ENCODE measurements around the gene IL31RA.
"Not testable (repeated sequence)": the region's sequence is repeated elsewhere in the genome, so short reads cannot be mapped to it uniquely, and the experiment has no call there.

The IL31RA gene

DNA sequence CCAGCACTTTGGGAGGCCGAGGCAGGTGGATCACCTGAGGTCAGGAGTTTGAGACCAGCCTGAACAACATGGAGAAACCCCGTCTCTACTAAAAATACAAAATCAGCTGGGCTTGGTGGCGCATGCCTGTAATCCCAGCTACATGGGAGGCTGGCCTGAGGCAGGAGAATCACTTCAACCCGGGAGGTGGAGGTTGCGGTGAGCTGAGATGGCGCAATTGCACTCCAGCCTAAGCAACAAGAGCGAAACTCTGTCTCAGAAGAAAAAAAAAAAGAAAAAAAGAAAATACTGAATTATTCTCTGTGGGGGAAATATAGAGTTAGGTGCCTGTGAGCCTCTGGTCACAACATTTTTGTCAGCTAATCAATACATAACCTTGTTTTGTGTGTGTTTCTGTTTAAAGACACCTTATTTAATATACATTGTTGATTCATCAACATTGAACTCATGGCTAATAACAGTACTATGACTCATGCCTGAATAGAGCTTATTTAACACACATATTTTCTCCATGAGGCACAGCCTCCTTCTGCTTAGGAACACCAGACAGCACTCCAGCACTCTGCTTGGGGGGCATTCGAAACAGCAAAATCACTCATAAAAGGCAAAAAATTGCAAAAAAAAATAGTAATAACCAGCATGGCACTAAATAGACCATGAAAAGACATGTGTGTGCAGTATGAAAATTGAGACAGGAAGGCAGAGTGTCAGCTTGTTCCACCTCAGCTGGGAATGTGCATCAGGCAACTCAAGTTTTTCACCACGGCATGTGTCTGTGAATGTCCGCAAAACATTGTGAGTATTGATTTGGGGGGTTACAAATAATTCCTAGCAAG is at the start of gene IL31RA:
IL31RA (plus strand) TSS at position 519 of the 836 bp plus-strand sequence; CDS start at position 733, 214 bp downstream.
- DNase-seq (ENCODE audit: low read depth, low spot score) = no peak
- H3K9ac ChIP-seq (ENCODE audit: insufficient read length) = no peak within 1 kb of the TSS
- no peak within 1 kb of the TSS for H3K4me3 ChIP-seq
- TF ChIP-seq POLR2AphosphoS5 (IDR thresholded peaks at IDR 0.05; ENCODE audit: borderline replicate concordance, low read depth, low read length) = no peak
- no peak for TF ChIP-seq EZH2 (IDR thresholded peaks at IDR 0.05)
- no peak for TF ChIP-seq FOXP2 (optimal IDR thresholded peaks at IDR 0.05; ENCODE audit: control extremely low read depth, extremely low read length, insufficient read depth)
- H3K36me3 ChIP-seq (ENCODE audit: insufficient read depth, low read length) = no peaks in the 10 kb centered on the region
- H3K27ac ChIP-seq = no peak within 1 kb of the TSS
- no peaks in the 10 kb centered on the region for H3K9me3 ChIP-seq (ENCODE audit: low read depth, low read length)

DNA sequence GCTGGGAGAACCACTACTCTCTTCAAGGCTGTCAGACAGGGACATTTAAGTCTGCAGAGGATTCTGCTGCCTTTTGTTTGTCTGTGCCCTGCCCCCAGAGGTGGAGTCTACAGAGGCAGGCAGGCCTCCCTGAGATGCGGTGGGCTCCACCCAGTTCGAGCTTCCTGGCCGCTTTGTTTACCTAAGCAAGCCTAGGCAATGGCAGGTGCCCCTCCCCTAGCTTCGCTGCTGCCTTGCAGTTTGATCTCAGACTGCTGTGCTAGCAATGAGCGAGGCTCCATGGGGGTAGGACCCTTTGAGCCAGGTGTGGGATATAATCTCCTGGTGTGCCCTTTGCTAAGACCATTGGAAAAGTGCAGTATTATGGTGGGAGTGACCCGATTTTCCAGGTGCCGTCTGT is 42.3 kb upstream of the IL31RA start:
- not testable (repeated sequence) for H3K4me3 ChIP-seq; H3K27ac ChIP-seq; DNase-seq (ENCODE audit: low read depth, low spot score); H3K9ac ChIP-seq (ENCODE audit: insufficient read length); H3K36me3 ChIP-seq (ENCODE audit: insufficient read depth, low read length); H3K9me3 ChIP-seq (ENCODE audit: low read depth, low read length)

DNA sequence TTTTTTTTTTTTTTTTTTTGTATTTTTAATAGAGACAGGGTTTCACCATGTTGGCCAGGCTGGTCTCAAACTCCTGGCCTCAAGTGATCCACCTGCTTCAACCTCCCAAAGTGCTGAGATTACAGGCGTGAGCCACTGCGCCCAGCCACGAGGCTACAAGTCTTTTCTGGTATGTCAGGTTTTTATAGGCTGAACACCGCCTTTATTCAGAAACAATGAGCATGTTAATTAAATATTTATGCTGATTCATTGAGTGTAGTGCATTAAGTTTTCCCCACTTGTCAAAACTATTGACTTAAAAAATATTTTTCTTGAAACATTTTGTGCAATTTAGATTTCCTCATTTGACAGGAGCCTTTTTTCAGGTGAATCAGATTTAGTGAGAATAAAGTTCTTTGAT is 35.2 kb upstream of the IL31RA start:
- not testable (repeated sequence) for H3K27ac ChIP-seq; H3K9me3 ChIP-seq (ENCODE audit: low read depth, low read length); H3K4me3 ChIP-seq; H3K9ac ChIP-seq (ENCODE audit: insufficient read length); H3K36me3 ChIP-seq (ENCODE audit: insufficient read depth, low read length); DNase-seq (ENCODE audit: low read depth, low spot score)

DNA sequence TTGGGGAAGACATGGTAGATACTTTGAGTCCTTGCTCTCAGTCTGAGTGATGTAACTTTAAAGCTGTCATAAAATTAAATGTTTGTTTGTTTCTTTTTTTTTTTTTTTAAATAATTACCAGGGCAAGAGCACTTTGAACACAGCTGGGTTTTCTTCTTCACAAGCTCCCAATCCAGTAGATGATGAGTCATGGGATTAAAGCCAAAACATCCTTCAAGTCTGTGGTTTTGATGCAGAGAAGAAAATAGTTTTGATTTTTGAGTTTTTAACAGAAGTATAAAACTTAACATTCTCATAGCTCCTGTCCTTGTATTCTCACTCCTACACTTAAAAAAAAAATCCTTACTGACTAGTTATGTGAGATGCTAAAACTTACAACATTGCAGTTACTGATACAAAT is 34.8 kb upstream of the IL31RA start:
- DNase-seq (ENCODE audit: low read depth, low spot score) = peak; percentile 16
- no peaks in the 10 kb centered on the region for H3K9me3 ChIP-seq (ENCODE audit: low read depth, low read length)
- no peak overlapping the region for H3K27ac ChIP-seq
- TF ChIP-seq POLR2AphosphoS5 (IDR thresholded peaks at IDR 0.05; ENCODE audit: borderline replicate concordance, low read depth, low read length) = no peak
- no peak for TF ChIP-seq FOXP2 (optimal IDR thresholded peaks at IDR 0.05; ENCODE audit: control extremely low read depth, extremely low read length, insufficient read depth)
- TF ChIP-seq EZH2 (IDR thresholded peaks at IDR 0.05) = no peak
- H3K36me3 ChIP-seq (ENCODE audit: insufficient read depth, low read length) = no peaks in the 10 kb centered on the region
- no peak overlapping the region for H3K9ac ChIP-seq (ENCODE audit: insufficient read length)
- H3K4me3 ChIP-seq = no peak overlapping the region

DNA sequence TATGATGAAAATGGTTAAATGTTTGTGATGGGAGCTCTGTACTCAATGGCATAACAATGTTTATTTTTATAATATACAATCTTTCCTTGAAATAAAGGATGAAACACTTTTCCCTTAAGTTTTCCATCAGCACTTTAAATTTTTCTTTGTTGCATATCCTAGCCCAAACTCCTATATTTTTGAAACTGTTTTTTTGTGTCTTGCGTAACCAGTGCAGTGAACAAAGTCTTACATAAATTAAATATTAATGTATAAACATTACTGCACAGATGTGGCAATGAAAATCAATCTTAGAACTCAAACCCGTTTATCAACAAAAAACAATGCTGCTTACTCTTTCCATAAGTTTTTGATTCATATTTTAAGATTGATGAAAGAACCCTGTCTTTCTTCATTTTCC is 34.1 kb upstream of the IL31RA start:
- H3K36me3 ChIP-seq (ENCODE audit: insufficient read depth, low read length) = no peaks in the 10 kb centered on the region
- H3K9me3 ChIP-seq (ENCODE audit: low read depth, low read length) = no peaks in the 10 kb centered on the region
- peak; percentile 12 for DNase-seq (ENCODE audit: low read depth, low spot score)
- no peak overlapping the region for H3K4me3 ChIP-seq
- no peak overlapping the region for H3K9ac ChIP-seq (ENCODE audit: insufficient read length)
- TF ChIP-seq FOXP2 (optimal IDR thresholded peaks at IDR 0.05; ENCODE audit: control extremely low read depth, extremely low read length, insufficient read depth) (no peak), EZH2 (IDR thresholded peaks at IDR 0.05) (no peak), POLR2AphosphoS5 (IDR thresholded peaks at IDR 0.05; ENCODE audit: borderline replicate concordance, low read depth, low read length) (no peak)
- no peak overlapping the region for H3K27ac ChIP-seq

DNA sequence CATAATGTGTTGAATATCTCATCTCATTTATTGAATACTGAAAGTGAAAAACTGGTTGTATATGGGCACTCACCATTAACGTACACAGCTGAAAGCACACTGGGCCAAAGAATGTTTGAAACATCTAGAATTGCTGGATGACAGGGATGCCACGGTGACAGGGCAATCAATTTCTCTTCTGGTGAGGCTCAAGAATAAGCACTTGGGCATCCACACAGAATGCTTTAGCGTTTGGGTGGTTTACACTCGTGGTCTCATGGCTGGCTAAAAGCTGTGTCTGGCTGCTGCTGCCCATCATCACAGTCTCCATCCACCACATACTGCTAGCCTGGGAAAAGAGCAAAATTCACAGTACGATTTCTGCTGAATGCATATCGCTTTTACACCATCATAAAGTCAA is 30.7 kb upstream of the IL31RA start:
- DNase-seq (ENCODE audit: low read depth, low spot score) = no peak
- Histone ChIP-seq H3K27ac (no peak overlapping the region), H3K9ac (ENCODE audit: insufficient read length) (no peak overlapping the region), H3K4me3 (no peak overlapping the region), H3K36me3 (ENCODE audit: insufficient read depth, low read length) (no peaks in the 10 kb centered on the region), H3K9me3 (ENCODE audit: low read depth, low read length) (no peaks in the 10 kb centered on the region)
- no peak for TF ChIP-seq POLR2AphosphoS5 (IDR thresholded peaks at IDR 0.05; ENCODE audit: borderline replicate concordance, low read depth, low read length)
- no peak for TF ChIP-seq FOXP2 (optimal IDR thresholded peaks at IDR 0.05; ENCODE audit: control extremely low read depth, extremely low read length, insufficient read depth)
- no peak for TF ChIP-seq EZH2 (IDR thresholded peaks at IDR 0.05)

DNA sequence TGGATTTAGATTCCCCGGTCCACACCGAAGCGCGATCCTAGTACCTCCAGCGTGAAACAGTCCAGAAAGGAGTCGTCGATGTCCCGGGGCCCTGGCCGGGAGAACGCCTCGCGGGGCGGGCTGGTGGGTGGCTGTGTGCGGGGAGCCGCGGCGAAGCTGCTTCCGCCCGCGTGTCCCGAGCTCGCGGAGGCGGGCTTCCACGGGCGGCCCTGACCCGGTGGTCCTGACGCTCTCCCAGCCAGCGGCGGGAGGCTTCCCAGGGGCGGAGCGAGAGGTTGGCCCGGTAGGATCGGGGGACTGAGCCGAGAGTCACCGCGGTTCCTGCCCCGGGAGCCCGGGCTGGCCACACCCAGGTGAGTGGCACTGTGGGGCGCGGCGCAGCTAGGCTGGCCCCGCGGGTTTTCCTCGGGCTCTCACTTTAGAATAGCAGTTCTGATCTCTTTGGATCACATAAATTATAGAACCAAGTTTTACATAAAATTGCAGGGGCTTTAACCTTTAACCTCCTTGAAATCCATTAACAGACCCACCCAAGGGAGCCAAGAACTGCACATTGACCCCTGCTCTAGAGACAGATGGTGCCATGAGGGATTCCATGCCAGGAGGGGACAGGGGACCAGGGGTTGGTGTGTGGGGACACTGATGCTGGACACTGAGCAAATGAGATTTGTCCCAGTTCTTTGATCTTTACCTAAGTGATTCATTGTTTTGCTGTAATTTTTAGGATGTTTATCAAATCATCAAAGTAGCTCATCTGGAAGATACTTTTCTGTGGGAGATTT is 29.2 kb upstream of the IL31RA start:
- DNase-seq (ENCODE audit: low read depth, low spot score) = no peak

DNA sequence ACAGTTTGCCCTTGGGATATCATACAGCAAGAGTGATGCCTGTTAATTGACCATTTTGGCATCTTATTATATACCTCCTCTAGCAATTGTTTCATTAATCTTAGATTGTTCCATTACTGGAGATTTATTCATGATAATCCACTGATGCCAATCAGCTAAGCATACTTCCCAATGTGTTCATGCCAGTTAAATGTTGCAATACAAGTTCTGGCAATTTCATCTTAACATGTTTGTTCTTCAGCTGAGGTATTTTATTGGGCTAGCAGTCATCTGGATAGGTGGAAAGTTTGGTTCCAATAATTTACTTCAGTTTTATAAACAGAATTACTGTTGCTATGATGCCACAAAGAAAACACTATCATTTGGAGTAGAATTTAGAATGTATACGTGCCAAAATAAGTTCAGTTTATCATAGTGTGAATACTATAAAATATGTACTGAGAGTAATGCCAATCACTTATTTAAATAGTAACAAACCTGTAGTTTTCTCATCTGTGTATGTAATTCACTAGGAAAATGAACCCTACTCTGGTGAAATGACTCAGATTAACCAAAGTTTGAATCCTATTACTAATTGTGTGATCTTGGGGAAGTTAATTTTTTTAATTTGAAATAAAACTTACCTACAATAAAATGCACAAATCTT is 27.9 kb upstream of the IL31RA start:
- no peaks in the 10 kb centered on the region for H3K9me3 ChIP-seq (ENCODE audit: low read depth, low read length)
- TF ChIP-seq FOXP2 (optimal IDR thresholded peaks at IDR 0.05; ENCODE audit: control extremely low read depth, extremely low read length, insufficient read depth) (no peak), EZH2 (IDR thresholded peaks at IDR 0.05) (no peak), POLR2AphosphoS5 (IDR thresholded peaks at IDR 0.05; ENCODE audit: borderline replicate concordance, low read depth, low read length) (no peak)
- no peak overlapping the region for H3K27ac ChIP-seq
- no peak for DNase-seq (ENCODE audit: low read depth, low spot score)
- H3K4me3 ChIP-seq = no peak overlapping the region
- no peaks in the 10 kb centered on the region for H3K36me3 ChIP-seq (ENCODE audit: insufficient read depth, low read length)
- H3K9ac ChIP-seq (ENCODE audit: insufficient read length) = no peak overlapping the region

More for the DNA sequence above, 29.2 kb upstream of the IL31RA start:
- H3K9me3 ChIP-seq (ENCODE audit: low read depth, low read length) = no peaks in the 10 kb centered on the region
- H3K4me3 ChIP-seq = no peak overlapping the region
- no peak for TF ChIP-seq POLR2AphosphoS5 (IDR thresholded peaks at IDR 0.05; ENCODE audit: borderline replicate concordance, low read depth, low read length)
- no peaks in the 10 kb centered on the region for H3K36me3 ChIP-seq (ENCODE audit: insufficient read depth, low read length)
- H3K27ac ChIP-seq = no peak overlapping the region
- H3K9ac ChIP-seq (ENCODE audit: insufficient read length) = no peak overlapping the region

Measured in SK-N-MC (cell line).